Ovary (tissue), 3 donors: ENCODE results near the gene GHR.

Source experiments
- POLR2A ChIP-seq: fragments of 450-650 bp; IDR thresholded peaks from one replicate; pipeline ENCODE4 v1.6.1; 2017; ENCODE audit warnings: antibody characterized with exemption, mild to moderate bottlenecking, moderate library complexity
- TF ChIP-seq, protein P1 (sequence below), 3 donors: fragments of 450-650 bp in 2 of 3; fragments of 200-600 bp in 1 of 3; IDR thresholded peaks; one replicate each; pipeline versions ENCODE4 v1.5.1 to v1.8.0; 2016 to 2022; ENCODE audit warnings: antibody characterized with exemption in 3 of 3, mild to moderate bottlenecking in 1 of 3
- donor health status: DM: no; HTN: no; CAD: no.

DNA sequence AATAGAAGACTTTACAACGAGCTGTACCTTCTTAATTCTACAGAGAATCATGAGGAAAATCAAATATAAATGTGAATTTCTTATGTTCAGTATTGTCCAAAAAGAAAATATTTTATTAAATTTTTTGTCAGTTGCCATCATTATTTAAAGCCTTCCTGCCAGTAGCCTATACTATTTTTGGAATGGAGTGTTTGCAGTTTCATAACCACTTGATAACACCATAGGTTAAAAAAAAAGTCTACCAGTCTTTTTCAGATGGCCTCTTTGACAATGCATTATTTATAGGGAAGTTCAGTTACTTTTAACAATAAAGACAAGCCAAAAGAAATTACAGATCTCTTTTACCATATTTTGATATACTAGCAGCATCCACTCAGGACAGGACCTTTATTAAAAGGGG is 253.1 kb downstream of the GHR start:
- TF ChIP-seq, protein P1, sequence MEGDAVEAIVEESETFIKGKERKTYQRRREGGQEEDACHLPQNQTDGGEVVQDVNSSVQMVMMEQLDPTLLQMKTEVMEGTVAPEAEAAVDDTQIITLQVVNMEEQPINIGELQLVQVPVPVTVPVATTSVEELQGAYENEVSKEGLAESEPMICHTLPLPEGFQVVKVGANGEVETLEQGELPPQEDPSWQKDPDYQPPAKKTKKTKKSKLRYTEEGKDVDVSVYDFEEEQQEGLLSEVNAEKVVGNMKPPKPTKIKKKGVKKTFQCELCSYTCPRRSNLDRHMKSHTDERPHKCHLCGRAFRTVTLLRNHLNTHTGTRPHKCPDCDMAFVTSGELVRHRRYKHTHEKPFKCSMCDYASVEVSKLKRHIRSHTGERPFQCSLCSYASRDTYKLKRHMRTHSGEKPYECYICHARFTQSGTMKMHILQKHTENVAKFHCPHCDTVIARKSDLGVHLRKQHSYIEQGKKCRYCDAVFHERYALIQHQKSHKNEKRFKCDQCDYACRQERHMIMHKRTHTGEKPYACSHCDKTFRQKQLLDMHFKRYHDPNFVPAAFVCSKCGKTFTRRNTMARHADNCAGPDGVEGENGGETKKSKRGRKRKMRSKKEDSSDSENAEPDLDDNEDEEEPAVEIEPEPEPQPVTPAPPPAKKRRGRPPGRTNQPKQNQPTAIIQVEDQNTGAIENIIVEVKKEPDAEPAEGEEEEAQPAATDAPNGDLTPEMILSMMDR (IDR thresholded peaks at IDR 0.05), result no peak
- TF ChIP-seq POLR2A, result no peak
